Trophoblast cell (in vitro differentiated cells and primary cell): ENCODE measurements around the gene NUP88.

Source experiments
- DNase-seq, 2 donors: peaks; one replicate each; pipeline ENCODE4 v3.0.0-alpha.2; 2016
- H2AFZ ChIP-seq: 2 replicates; pipeline ENCODE4 v1.6.1; 2013; ENCODE audit warnings: low read length, moderate library complexity, mild to moderate bottlenecking; ENCODE audit not compliant: insufficient read depth, poor library complexity
- H2AK5ac ChIP-seq: 2 replicates; pipeline ENCODE4 v1.6.1; 2013; ENCODE audit warnings: mild to moderate bottlenecking, low read length
- H2BK120ac ChIP-seq: 2 replicates; pipeline ENCODE4 v1.6.1; 2013; ENCODE audit warnings: low read length, mild to moderate bottlenecking, moderate library complexity; ENCODE audit not compliant: insufficient read depth, poor library complexity
- H2BK12ac ChIP-seq: 2 replicates; pipeline ENCODE4 v1.6.1; 2013; ENCODE audit warnings: mild to moderate bottlenecking, low read length, moderate library complexity
- H2BK5ac ChIP-seq: 2 replicates; pipeline ENCODE4 v1.6.1; 2013; ENCODE audit warnings: low read length, low read depth, moderate library complexity, mild to moderate bottlenecking; ENCODE audit not compliant: poor library complexity
- H3K14ac ChIP-seq: 2 replicates; pipeline ENCODE4 v1.6.1; 2013; ENCODE audit warnings: mild to moderate bottlenecking, low read length
- H3K18ac ChIP-seq: 2 replicates; pipeline ENCODE4 v1.6.1; 2013; ENCODE audit warnings: mild to moderate bottlenecking, low read length
- H3K23ac ChIP-seq: 2 replicates; pipeline ENCODE4 v1.6.1; 2013; ENCODE audit warnings: low read length
- H3K27ac ChIP-seq: 2 replicates; pipeline ENCODE4 v1.5.1; 2013; ENCODE audit warnings: low read depth, mild to moderate bottlenecking, inconsistent platforms, low read length, moderate library complexity
- H3K27me3 ChIP-seq: 2 replicates; pipeline ENCODE4 v1.6.1; 2013; ENCODE audit warnings: inconsistent platforms, mild to moderate bottlenecking, low read length, moderate library complexity; ENCODE audit not compliant: insufficient read depth
- H3K36me3 ChIP-seq, 2 experiments: 1 replicate in 1 of 2; 2 replicates in 1 of 2; pipeline ENCODE4 v1.6.1; 2013; ENCODE audit warnings: low read length in 2 of 2, mild to moderate bottlenecking in 2 of 2, moderate library complexity in 1 of 2; ENCODE audit not compliant: insufficient read depth in 2 of 2, control insufficient read depth in 1 of 2
- H3K4ac ChIP-seq: 2 replicates; pipeline ENCODE4 v1.6.1; 2013; ENCODE audit warnings: low read depth, mild to moderate bottlenecking, low read length, moderate library complexity
- H3K4me1 ChIP-seq, 2 experiments: 1 replicate in 1 of 2; 2 replicates in 1 of 2; pipeline ENCODE4 v1.6.1; 2013; ENCODE audit warnings: low read length in 2 of 2, mild to moderate bottlenecking in 2 of 2, moderate library complexity in 1 of 2; ENCODE audit not compliant: insufficient read depth in 2 of 2, control insufficient read depth in 1 of 2
- H3K4me2 ChIP-seq: 2 replicates; pipeline ENCODE4 v1.6.1; 2013; ENCODE audit warnings: inconsistent platforms, mild to moderate bottlenecking, low read length, moderate library complexity
- H3K4me3 ChIP-seq: 2 replicates; pipeline ENCODE4 v1.5.1; 2013; ENCODE audit warnings: mild to moderate bottlenecking, low read depth, low read length, inconsistent platforms
- H3K79me1 ChIP-seq: one replicate; pipeline ENCODE4 v1.6.1; 2013; ENCODE audit warnings: low read length
- H3K79me2 ChIP-seq: 2 replicates; pipeline ENCODE4 v1.6.1; 2013; ENCODE audit warnings: low read length, mild to moderate bottlenecking; ENCODE audit not compliant: control insufficient read depth, insufficient read depth, poor library complexity
- H3K9ac ChIP-seq: 2 replicates; pipeline ENCODE4 v1.6.1; 2013; ENCODE audit warnings: mild to moderate bottlenecking, low read length
- H3K9me3 ChIP-seq: 2 replicates; pipeline ENCODE4 v1.6.1; 2013; ENCODE audit warnings: low read depth, mild to moderate bottlenecking, control low read depth, inconsistent platforms, low read length; ENCODE audit not compliant: insufficient read depth
- H4K12ac ChIP-seq: 2 replicates; pipeline ENCODE4 v1.6.1; 2013; ENCODE audit warnings: low read depth, mild to moderate bottlenecking, low read length, moderate library complexity
- H4K8ac ChIP-seq: 2 replicates; pipeline ENCODE4 v1.6.1; 2013; ENCODE audit warnings: low read depth, mild to moderate bottlenecking, low read length, moderate library complexity
- H4K91ac ChIP-seq: one replicate; pipeline ENCODE4 v1.6.1; 2013; ENCODE audit warnings: low read depth, mild to moderate bottlenecking, low read length, moderate library complexity
- WGBS: extraction: QIAGEN DNeasy Blood & Tissue Kit; methylation state at CpG from one replicate; pipeline ENCODE4 v1.1.7; 2013; ENCODE audit warnings: missing lambda C conversion rate; ENCODE audit not compliant: insufficient read length, insufficient coverage; ENCODE audit errors: extremely low coverage; 5-methylcytosine and 5-hydroxymethylcytosine counted together

The NUP88 gene

GRCh38 chr17:5361426-5361825 lies 58.0 kb downstream of the NUP88 start:
- Histone ChIP-seq H2AK5ac (no peak overlapping the region), H2AFZ (no peak overlapping the region), H4K12ac (no peak overlapping the region), H2BK5ac (no peak overlapping the region), H4K8ac (no peak overlapping the region), H3K14ac (no peak overlapping the region), H2BK120ac (no peak overlapping the region), H3K27ac (no peak overlapping the region), H4K91ac (no peak overlapping the region), H2BK12ac (no peak overlapping the region), H3K18ac (no peak overlapping the region), H3K4me1 (no peaks in the 10 kb centered on the region), H3K23ac (no peak overlapping the region), H3K4me3 (no peak overlapping the region), H3K9me3 (no peaks in the 10 kb centered on the region), H3K79me1 (no peaks in the 10 kb centered on the region), H3K4ac (no peak overlapping the region), H3K36me3 (peaks cover 15 to 25% of the 10 kb centered on the region in 2 experiments), H3K4me2 (no peak overlapping the region), H3K9ac (no peak overlapping the region), H3K27me3 (no peaks in the 10 kb centered on the region), H3K79me2 (no peaks in the 10 kb centered on the region)
- no CpG with 5 or more reads among the region's 9 CpGs for WGBS
- DNase-seq = no peak

GRCh38 chr17:5355421-5356129 lies 63.9 kb downstream of the NUP88 start:
- WGBS = no CpG with 5 or more reads among the region's 3 CpGs

DNA sequence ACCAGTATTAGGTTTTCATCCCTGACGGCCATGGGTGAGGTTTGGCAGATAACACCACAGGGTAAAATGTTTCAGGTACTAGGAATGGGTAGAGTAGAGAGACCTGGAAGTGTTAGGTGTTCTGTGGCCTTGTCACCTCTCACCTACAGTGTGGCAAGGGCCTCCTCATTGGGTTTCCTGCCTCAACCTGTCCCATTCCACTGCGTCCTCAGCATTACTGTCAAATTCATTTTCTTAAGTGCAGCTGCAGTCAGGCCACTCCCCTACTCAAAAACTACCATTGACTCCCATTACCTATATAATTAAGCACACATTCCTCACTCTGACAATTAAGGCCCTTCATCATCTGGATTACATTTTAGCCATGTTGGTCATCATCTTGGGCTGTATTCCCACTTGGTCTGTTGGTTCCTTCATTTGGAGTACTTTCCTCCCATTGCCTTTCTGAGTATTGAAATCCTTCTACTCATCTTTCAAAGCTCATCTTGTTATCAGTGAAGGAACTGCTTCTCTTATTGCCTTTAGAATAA lies 64.5 kb downstream of the NUP88 start:
- DNase-seq = no peak

More at GRCh38 chr17:5355421-5356129, 63.9 kb downstream of the NUP88 start:
- Histone ChIP-seq H4K91ac (no peak overlapping the region), H3K27ac (no peak overlapping the region), H3K4ac (no peak overlapping the region), H4K8ac (no peak overlapping the region), H3K23ac (no peak overlapping the region), H3K4me2 (no peak overlapping the region), H2BK120ac (no peak overlapping the region), H2AK5ac (no peak overlapping the region), H4K12ac (no peak overlapping the region), H3K4me1 (no peaks in the 10 kb centered on the region), H3K9me3 (no peaks in the 10 kb centered on the region), H2BK12ac (no peak overlapping the region), H3K79me1 (no peaks in the 10 kb centered on the region), H3K18ac (no peak overlapping the region), H3K79me2 (no peaks in the 10 kb centered on the region), H3K14ac (no peak overlapping the region), H3K9ac (no peak overlapping the region), H3K36me3 (peaks cover 14 to 20% of the 10 kb centered on the region in 2 experiments), H3K27me3 (no peaks in the 10 kb centered on the region), H2BK5ac (no peak overlapping the region), H2AFZ (no peak overlapping the region), H3K4me3 (no peak overlapping the region)
- no peak for DNase-seq

DNA sequence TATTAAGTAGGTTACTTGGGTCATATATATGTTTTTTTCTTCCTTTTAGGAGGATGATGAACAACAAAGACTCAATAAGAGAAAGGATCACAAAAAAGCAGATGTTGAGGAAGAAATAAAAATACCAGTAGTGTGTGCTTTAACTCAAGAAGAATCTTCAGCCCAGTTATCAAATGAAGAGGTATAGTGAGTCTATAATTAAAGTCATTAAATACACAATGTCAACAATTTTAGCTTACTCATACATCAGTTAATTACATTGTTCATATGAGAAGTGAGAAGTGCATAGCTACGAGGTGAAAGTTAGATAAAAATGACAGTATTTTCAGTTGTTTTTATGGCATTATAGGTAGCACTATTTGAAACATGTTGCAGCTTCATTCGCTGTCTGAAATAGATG lies 65.2 kb downstream of the NUP88 start:
- Histone ChIP-seq H3K18ac (no peak overlapping the region), H3K23ac (no peak overlapping the region), H3K14ac (no peak overlapping the region), H4K12ac (no peak overlapping the region), H3K4me2 (no peak overlapping the region), H4K8ac (no peak overlapping the region), H3K79me1 (no peaks in the 10 kb centered on the region), H3K27ac (no peak overlapping the region), H2BK5ac (no peak overlapping the region), H3K9ac (no peak overlapping the region), H3K79me2 (no peaks in the 10 kb centered on the region), H3K4ac (no peak overlapping the region), H2AFZ (no peak overlapping the region), H2AK5ac (no peak overlapping the region), H4K91ac (no peak overlapping the region), H3K4me3 (no peak overlapping the region), H3K36me3 (peaks cover 15 to 23% of the 10 kb centered on the region in 2 experiments), H2BK120ac (no peak overlapping the region), H3K4me1 (no peaks in the 10 kb centered on the region), H3K9me3 (no peaks in the 10 kb centered on the region), H2BK12ac (no peak overlapping the region), H3K27me3 (no peaks in the 10 kb centered on the region)
- DNase-seq = no peak
- no CpG with 5 or more reads among the region's 2 CpGs for WGBS

More for the DNA sequence above, 64.5 kb downstream of the NUP88 start:
- Histone ChIP-seq H2AFZ (no peak overlapping the region), H2BK120ac (no peak overlapping the region), H3K14ac (no peak overlapping the region), H2BK12ac (no peak overlapping the region), H3K27me3 (no peaks in the 10 kb centered on the region), H3K23ac (no peak overlapping the region), H4K8ac (no peak overlapping the region), H3K4me2 (no peak overlapping the region), H3K79me2 (no peaks in the 10 kb centered on the region), H3K9me3 (no peaks in the 10 kb centered on the region), H2BK5ac (no peak overlapping the region), H3K4ac (no peak overlapping the region), H3K4me1 (no peaks in the 10 kb centered on the region), H2AK5ac (no peak overlapping the region), H3K18ac (no peak overlapping the region), H3K79me1 (no peaks in the 10 kb centered on the region), H3K4me3 (no peak overlapping the region), H3K27ac (no peak overlapping the region), H3K36me3 (peaks cover 14 to 21% of the 10 kb centered on the region in 2 experiments), H4K12ac (no peak overlapping the region), H3K9ac (no peak overlapping the region), H4K91ac (no peak overlapping the region)
- WGBS = no CpG with 5 or more reads among the region's 2 CpGs
